IMR-90 (cell line): ENCODE results near the gene CLPTM1. TPM values are rescaled to one million over a fixed set of nuclear protein-coding genes. Genes with fewer than 3 reads are reported as not detected.

ENCODE experiments used
- ATAC-seq: fragments of 200-7000 bp; cut with Tn5 transposase; 2 replicates; pipeline ENCODE4 v1.9.1; 2020; ENCODE audit warnings: low read depth, mild to moderate bottlenecking, moderate library complexity
- BruUV-seq: library from RNA; stranded (reverse); fragments of 400-500 nt; replicated peaks from 2 replicates; lab custom pipeline; 2021; lab: Mats Ljungman, UMichigan
- CTCF ChIA-PET: fragments of 300-600 bp; formaldehyde crosslinking; extraction: SDS; loops from one replicate; lab custom pipeline; 2021; ENCODE audit warnings: antibody characterized with exemption; lab: Yijun Ruan, JAX
- POLR2A ChIA-PET: fragments of 300-600 bp; sonication (Branson Sonifier 250); formaldehyde crosslinking; loops from one replicate; lab custom pipeline; 2022; ENCODE audit warnings: antibody characterized with exemption; ENCODE audit not compliant: unreplicated experiment; lab: Charles Lee
- DNase-seq: peaks from one replicate; pipeline ENCODE4 v3.0.0; 2013
- H2AFZ ChIP-seq: replicated peaks from 2 replicates; pipeline ENCODE3; 2013; ENCODE audit warnings: low read length, mild to moderate bottlenecking; ENCODE audit not compliant: poor library complexity
- H2AK5ac ChIP-seq: 2 replicates; pipeline ENCODE4 v1.6.1; 2013; ENCODE audit warnings: low read depth, low read length, inconsistent platforms
- H2AK9ac ChIP-seq: replicated peaks from 2 replicates; pipeline ENCODE3; 2013; ENCODE audit warnings: mild to moderate bottlenecking, low read depth, low read length, moderate library complexity; ENCODE audit not compliant: poor library complexity
- H2BK120ac ChIP-seq: 2 replicates; pipeline ENCODE4 v1.6.1; 2013; ENCODE audit warnings: low read depth, low read length, inconsistent platforms
- H2BK15ac ChIP-seq: 3 replicates; pipeline ENCODE4 v1.6.1; 2013; ENCODE audit warnings: low read depth, low read length, inconsistent platforms
- H2BK20ac ChIP-seq: 2 replicates; pipeline ENCODE4 v1.6.1; 2013; ENCODE audit warnings: low read depth, mild to moderate bottlenecking, inconsistent platforms, low read length, moderate library complexity
- H2BK5ac ChIP-seq: 2 replicates; pipeline ENCODE4 v1.6.1; 2013; ENCODE audit warnings: mild to moderate bottlenecking, low read depth, low read length, inconsistent platforms; ENCODE audit not compliant: poor library complexity, severe bottlenecking
- H3K14ac ChIP-seq: replicated peaks from 2 replicates; pipeline ENCODE4 v1.6.1; 2013; ENCODE audit warnings: low read depth, low read length, inconsistent platforms
- H3K18ac ChIP-seq: 2 replicates; pipeline ENCODE4 v1.6.1; 2013; ENCODE audit warnings: low read depth, low read length, control low read depth
- H3K23ac ChIP-seq: 2 replicates; pipeline ENCODE4 v1.6.1; 2013; ENCODE audit warnings: low read depth, low read length, inconsistent platforms
- H3K27ac ChIP-seq: 2 replicates; pipeline ENCODE4 v1.5.1; 2013; ENCODE audit warnings: mild to moderate bottlenecking, control low read depth, low read length; ENCODE audit not compliant: insufficient read depth
- H3K27me3 ChIP-seq: 2 replicates; pipeline ENCODE4 v1.6.1; 2013; ENCODE audit warnings: low read length; ENCODE audit not compliant: control insufficient read depth, insufficient read depth
- H3K36me3 ChIP-seq: 2 replicates; pipeline ENCODE4 v1.6.1; 2013; ENCODE audit warnings: low read length, mixed read lengths; ENCODE audit not compliant: control insufficient read depth, insufficient read depth
- H3K4ac ChIP-seq: 2 replicates; pipeline ENCODE4 v1.6.1; 2013; ENCODE audit warnings: low read depth, low read length, inconsistent platforms
- H3K4me1 ChIP-seq: 2 replicates; pipeline ENCODE4 v1.6.1; 2013; ENCODE audit warnings: low read length, mixed read lengths; ENCODE audit not compliant: control insufficient read depth, insufficient read depth
- H3K4me2 ChIP-seq: 2 replicates; pipeline ENCODE4 v1.6.1; 2013; ENCODE audit warnings: low read depth, mild to moderate bottlenecking, control low read depth, low read length, moderate library complexity
- H3K4me3 ChIP-seq: 2 replicates; pipeline ENCODE4 v1.5.1; 2013; ENCODE audit warnings: low read depth, mild to moderate bottlenecking, control low read depth, low read length, moderate library complexity; ENCODE audit not compliant: insufficient read depth
- H3K56ac ChIP-seq: 2 replicates; pipeline ENCODE4 v1.6.1; 2013; ENCODE audit warnings: low read length, inconsistent platforms; ENCODE audit not compliant: insufficient read depth; ENCODE audit errors: extremely low read depth
- H3K79me1 ChIP-seq, 2 experiments: 2 replicates each; pipeline ENCODE4 v1.6.1; 2013; ENCODE audit warnings: low read length in 2 of 2, inconsistent platforms in 1 of 2, low read depth in 1 of 2
- H3K9ac ChIP-seq: 2 replicates; pipeline ENCODE4 v1.6.1; 2013; ENCODE audit warnings: low read depth, low read length, control low read depth
- H3K9me1 ChIP-seq: 2 replicates; pipeline ENCODE4 v1.6.1; 2013; ENCODE audit warnings: low read length, inconsistent platforms; ENCODE audit not compliant: insufficient read depth
- H3K9me3 ChIP-seq: 2 replicates; pipeline ENCODE4 v1.6.1; 2013; ENCODE audit warnings: low read length; ENCODE audit not compliant: control insufficient read depth, insufficient read depth
- H4K20me1 ChIP-seq: 2 replicates; pipeline ENCODE4 v1.6.1; 2013; ENCODE audit warnings: low read length, inconsistent platforms; ENCODE audit not compliant: insufficient read depth
- H4K5ac ChIP-seq: 2 replicates; pipeline ENCODE4 v1.6.1; 2013; ENCODE audit warnings: mild to moderate bottlenecking, low read depth, low read length, control low read depth
- H4K8ac ChIP-seq, 2 experiments: 2 replicates each; pipeline ENCODE4 v1.6.1; 2013; ENCODE audit warnings: low read depth in 2 of 2, low read length in 2 of 2, control low read depth in 1 of 2, inconsistent platforms in 1 of 2
- H4K91ac ChIP-seq: 2 replicates; pipeline ENCODE4 v1.6.1; 2013; ENCODE audit warnings: low read depth, low read length, inconsistent platforms; ENCODE audit not compliant: insufficient read depth
- MXI1 ChIP-seq: IDR thresholded peaks from 2 replicates; pipeline ENCODE4 v1.6.1; 2012; ENCODE audit warnings: low read depth, mild to moderate bottlenecking, low read length, moderate library complexity, borderline replicate concordance
- POLR2A ChIP-seq: IDR thresholded peaks from 2 replicates; pipeline ENCODE4 v1.6.1; 2012; ENCODE audit warnings: mild to moderate bottlenecking, low read depth, low read length
- WGBS, 2 experiments: methylation state at CpG; one replicate each; pipeline versions ENCODE4 v1.1.5 to v1.1.7; 2013; ENCODE audit warnings: missing lambda C conversion rate in 2 of 2; ENCODE audit not compliant: insufficient read length in 1 of 2; ENCODE audit errors: extremely low coverage in 2 of 2; 5-methylcytosine and 5-hydroxymethylcytosine counted together
- dilution Hi-C: fragments of 300-500 bp; cut with HindIII; formaldehyde crosslinking; loops from one replicate; pipeline ENCODE4 v1.14.3; 2018; ENCODE audit warnings: low sequenced_read_pairs; ENCODE audit not compliant: unreplicated experiment
- in situ Hi-C: fragments of 300-500 bp; cut with MboI; formaldehyde crosslinking; loops from 3 replicates; pipeline ENCODE4 v1.14.3; 2019; ENCODE audit warnings: low sequenced_read_pairs, inconsistent platforms, mixed read lengths
- intact Hi-C: fragments of 100-400 bp; cut with micrococcal nuclease; formaldehyde crosslinking; loops from 2 replicates; pipeline ENCODE4 v1.10.0; 2022
- polyA plus RNA-seq, 3 experiments: library from polyadenylated mRNA; depleted of rRNA; stranded (reverse); fragments of >200 nt; gene quantifications; 2 replicates each; pipeline ENCODE4 v1.2.3, GENCODE V29; 2012; ENCODE audit warnings: low replicate concordance in 1 of 3
- total RNA-seq: library from RNA; depleted of rRNA; stranded (reverse); fragments of >200 nt; gene quantifications from 2 replicates; pipeline ENCODE4 v1.2.3, GENCODE V29; 2012

The CLPTM1 gene
- total and polyA plus RNA-seq, 2 of the 4 experiments (the other 2 are of a cell fraction), result 23.8 to 88.8 TPM

- no TSS peak for BruUV-seq
- H3K27me3 ChIP-seq, result peaks cover 8% of the 10 kb centered on the region
- H4K8ac ChIP-seq, result peak within 1 kb of the TSS in 1 of 2 experiments; percentile 26; a peak in 1 of 4 replicates
- peaks cover 13% of the 10 kb centered on the region for H3K36me3 ChIP-seq
- H3K79me1 ChIP-seq, result no peaks in the 10 kb centered on the region; a peak in 1 of 4 replicates
- no peaks in the 10 kb centered on the region for H3K9me1 ChIP-seq
- WGBS, 2 experiments, result no CpG with 5 or more reads among the region's 20 CpGs
- no peak within 1 kb of the TSS for H2BK120ac ChIP-seq
- 0 out of 2 replicates have a peak within 1 kb of the TSS, but pooled peaks have one; percentile 4 for H2AK5ac ChIP-seq
- H4K5ac ChIP-seq, result peak within 1 kb of the TSS; percentile 26
- 0 out of 2 replicates have a peak within 1 kb of the TSS, but pooled peaks have one; percentile 21 for H3K4ac ChIP-seq
- peak within 1 kb of the TSS; percentile 55 for H2AK9ac ChIP-seq
- no peak within 1 kb of the TSS; the same call in 1 of the 2 replicates for H3K18ac ChIP-seq
- H2BK20ac ChIP-seq, result 0 out of 2 replicates have a peak within 1 kb of the TSS, but pooled peaks have one; percentile 5
- peak within 1 kb of the TSS; percentile 82 for H2AFZ ChIP-seq
- H3K14ac ChIP-seq, result no peak within 1 kb of the TSS; the same call in 1 of the 2 replicates
- DNase-seq (no peak), ATAC-seq (peak; percentile 32)
- dilution Hi-C loops (no loop called here), intact Hi-C loops (no loop called here), in situ Hi-C loops (no loop called here)
- ChIA-PET POLR2A (interaction anchor here (0.7 kb wide), 1 partner anchor 57 kb away, joined by 10 read pairs; no protein-coding TSS in a partner anchor), CTCF (interaction anchor here (0.5 to 0.8 kb wide), 2 partner anchors 49 to 465 kb away, joined by 3 to 9 read pairs; no protein-coding TSS in a partner anchor)
- H3K9ac ChIP-seq, result 0 out of 2 replicates have a peak within 1 kb of the TSS, but pooled peaks have one; percentile 4
- 0 out of 2 replicates have a peak, but pooled peaks have one; percentile 22 for TF ChIP-seq POLR2A
- TF ChIP-seq MXI1, result no peak
- H3K9me3 ChIP-seq, result no peaks in the 10 kb centered on the region
- no peak within 1 kb of the TSS for H4K91ac ChIP-seq
- no peak within 1 kb of the TSS for H2BK5ac ChIP-seq
- no peak within 1 kb of the TSS for H3K56ac ChIP-seq
- H3K4me1 ChIP-seq, result peaks cover 3% of the 10 kb centered on the region; the same call in 1 of the 2 replicates
- H3K4me2 ChIP-seq, result peak within 1 kb of the TSS; percentile 82
- peak within 1 kb of the TSS; percentile 38 for H3K23ac ChIP-seq
- H3K27ac ChIP-seq, result no peak within 1 kb of the TSS
- H4K20me1 ChIP-seq, result peaks cover 4% of the 10 kb centered on the region; the same call in 1 of the 2 replicates
- H2BK15ac ChIP-seq, result no peak within 1 kb of the TSS
- peak within 1 kb of the TSS; percentile 22 for H3K4me3 ChIP-seq
Measured at GRCh38 chr19:44905437-44906160, 49.6 kb upstream of the CLPTM1 start, which contains the start of gene APOE. Gene APOE, plus strand, starts transcription at chr19:44905796. Its CDS starts 829 bp downstream, at chr19:44906625.
